Measurements from ENCODE around the gene EPHA7.

Gene EPHA7

DNA sequence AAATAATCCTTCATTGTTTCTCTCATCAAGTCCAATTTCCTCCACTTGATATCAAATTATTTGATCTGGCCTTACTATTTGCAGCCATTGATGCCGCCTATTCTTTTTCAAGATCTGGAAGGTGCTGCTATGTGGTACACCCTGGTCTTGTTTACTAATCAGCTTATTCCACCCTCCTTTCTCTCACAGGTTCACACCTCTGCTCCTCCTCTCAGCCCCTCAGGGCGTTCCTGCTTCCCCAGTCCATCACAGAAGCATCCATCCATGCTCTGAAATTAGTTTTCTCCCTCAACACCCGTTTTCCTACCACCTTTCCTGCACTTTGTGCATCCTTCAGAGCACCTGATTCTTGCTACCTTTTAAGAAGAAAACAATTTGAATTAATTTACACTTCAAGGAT, 183.6 kb downstream of the EPHA7 start:
- no peak for DNase-seq

GRCh38 chr6:93226822-93227221, 192.5 kb downstream of the EPHA7 start:
- DNase-seq = no peak

- no peak for DNase-seq
Measured at GRCh38 chr6:93222071-93222851, 197.1 kb downstream of the EPHA7 start.

DNA sequence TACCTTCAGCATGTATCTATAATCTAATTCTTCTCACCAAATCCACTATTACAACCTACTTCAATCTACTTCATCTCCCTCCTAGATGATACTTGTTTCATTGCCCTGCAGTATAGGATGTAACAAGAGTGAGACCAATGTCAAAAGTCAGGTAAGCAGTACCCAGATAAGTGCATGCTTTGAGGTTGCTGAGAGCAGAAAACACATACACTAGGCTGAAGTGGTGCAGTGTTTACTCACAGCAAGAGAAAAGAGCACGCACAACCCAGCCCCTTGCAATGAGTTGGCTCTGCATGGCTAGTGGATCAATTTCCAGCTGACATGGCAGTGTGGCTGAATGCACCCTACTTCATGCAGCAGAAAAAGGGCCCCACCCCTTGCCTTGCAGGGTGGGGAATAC, 199.9 kb downstream of the EPHA7 start:
- no peak for DNase-seq

DNA sequence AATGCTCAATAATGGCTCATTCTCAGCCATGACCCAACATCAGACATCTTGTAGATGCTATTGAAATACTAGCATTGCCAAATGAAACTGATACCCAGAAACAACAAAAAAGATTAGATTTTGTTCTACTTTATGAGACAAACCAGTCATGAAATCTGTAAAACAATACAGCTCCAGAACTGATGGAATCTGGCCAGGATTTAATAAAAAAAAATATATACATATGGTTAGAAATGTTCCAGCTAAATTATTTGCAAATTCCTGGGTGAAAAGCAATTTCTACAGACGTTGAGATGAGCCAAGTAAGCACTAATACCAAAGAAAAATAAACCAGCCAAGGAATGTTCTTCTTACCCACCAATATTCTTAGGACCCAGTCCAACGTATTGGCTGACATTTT, 201.3 kb downstream of the EPHA7 start:
- DNase-seq = no peak

GRCh38 chr6:93213028-93213427, 206.3 kb downstream of the EPHA7 start:
- no peak for DNase-seq

GRCh38 chr6:93210908-93211307, 208.5 kb downstream of the EPHA7 start:
- DNase-seq = no peak

- no peak for DNase-seq
Measured at GRCh38 chr6:93209358-93209757, 210.0 kb downstream of the EPHA7 start.

DNA sequence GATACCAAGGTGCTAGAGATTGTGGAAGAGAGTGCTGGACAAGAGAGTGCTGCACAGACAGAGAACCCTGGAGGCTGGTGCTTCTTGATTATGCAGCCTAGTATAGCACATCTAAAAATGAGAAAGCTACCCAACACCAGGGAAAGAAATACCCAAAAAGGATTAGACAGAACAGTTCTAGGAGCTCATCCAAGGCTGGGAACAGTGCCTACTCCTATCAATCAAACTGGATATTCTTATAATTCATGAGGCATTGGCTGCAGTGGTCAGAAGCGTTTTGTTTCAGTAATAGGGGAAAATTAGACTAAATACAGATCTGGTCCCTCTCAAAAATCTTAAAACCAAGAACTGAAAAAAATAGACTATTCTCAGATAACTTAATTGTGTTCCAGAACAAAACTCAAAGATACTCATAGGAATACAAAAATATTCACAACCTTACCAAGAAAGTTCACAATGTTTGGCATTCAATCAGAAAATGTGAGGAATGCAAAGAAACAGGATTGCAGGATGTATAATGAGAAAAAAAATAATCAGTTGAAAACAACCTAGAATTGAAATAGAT, 222.9 kb downstream of the EPHA7 start:
- DNase-seq = no peak

GRCh38 chr6:93194480-93194879, 224.9 kb downstream of the EPHA7 start:
- DNase-seq = no peak

DNA sequence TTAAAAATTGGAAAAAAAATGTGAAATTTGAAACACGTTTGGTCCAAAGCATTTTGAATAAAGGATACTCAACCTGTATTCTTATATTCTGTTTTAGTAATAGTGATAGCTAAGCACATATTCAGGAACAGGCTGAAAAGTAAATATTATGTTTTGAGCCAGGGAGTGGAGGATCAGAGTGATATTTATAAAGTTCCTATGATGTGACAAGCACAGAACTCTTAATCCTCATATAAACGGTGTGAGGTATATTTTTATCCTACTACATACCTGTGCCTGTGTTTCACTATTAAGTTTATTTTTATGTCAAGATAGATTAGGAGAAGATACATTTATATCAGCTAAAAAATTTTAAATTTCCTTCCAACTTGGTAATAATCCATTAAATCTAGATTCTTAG, 225.5 kb downstream of the EPHA7 start:
- no peak for DNase-seq
